Measurements from ENCODE around the gene COG2.
"Not testable (repeated sequence)": the region's sequence is repeated elsewhere in the genome, so short reads cannot be mapped to it uniquely, and the experiment has no call there.

Gene COG2

DNA sequence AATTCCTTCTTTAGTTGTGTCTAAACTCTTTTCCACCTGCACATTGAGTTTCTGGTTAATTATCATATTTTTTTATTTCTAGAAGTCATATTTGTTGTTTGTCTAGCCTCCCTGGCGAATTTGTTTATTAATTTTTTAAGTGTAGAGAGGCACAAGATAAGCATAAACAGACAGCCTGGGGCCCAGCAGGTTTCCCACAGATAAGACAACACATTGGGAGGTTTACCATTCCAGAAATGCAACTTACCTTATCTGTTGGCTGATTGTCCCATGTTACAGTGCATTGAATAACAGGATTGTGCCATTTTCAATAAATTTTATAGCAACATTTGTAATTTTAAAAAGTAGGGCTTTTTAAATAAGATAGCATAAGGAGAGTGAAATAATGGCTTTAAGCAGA lies 34.9 kb downstream of the COG2 start:
- DNase-seq (ENCODE audit: low read depth, low spot score) = no peak

DNA sequence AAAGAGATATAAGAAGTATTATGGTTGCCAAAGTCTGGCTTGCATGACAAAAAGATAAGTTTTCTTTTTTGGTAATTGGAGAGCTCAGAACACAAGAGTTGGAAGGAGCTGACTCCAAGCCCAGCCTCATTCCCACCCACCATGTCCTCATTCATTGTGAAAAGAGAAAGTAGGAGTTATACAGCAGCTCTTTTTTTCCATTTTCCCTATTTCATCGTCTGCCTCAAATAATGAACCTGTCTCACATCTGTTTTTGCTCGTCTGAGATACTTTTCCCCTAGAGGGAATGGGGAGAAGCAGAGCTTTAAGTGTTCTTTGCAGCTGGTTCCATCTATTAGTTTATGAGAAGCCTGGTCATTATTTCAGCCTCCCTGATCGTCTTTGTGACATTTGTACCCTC lies 36.9 kb downstream of the COG2 start:
- no peak for DNase-seq (ENCODE audit: low read depth, low spot score)

DNA sequence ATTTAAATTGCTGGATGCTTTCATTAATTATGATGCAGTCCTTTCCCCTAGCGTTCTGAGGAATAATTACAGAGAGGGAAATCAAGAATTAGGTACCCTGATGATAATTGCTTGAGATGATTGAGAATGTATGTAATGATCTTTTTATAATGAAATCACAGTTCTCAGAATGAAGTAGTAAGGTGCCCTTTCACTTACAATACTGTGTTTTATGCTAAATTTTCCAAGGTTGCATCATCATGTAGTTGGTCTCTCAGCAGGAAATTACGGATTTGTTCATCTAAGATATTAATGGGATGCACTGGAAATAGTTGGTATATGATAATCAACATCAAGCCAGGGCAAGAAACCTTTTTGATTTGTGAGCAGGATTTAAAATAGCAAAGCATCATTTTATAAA lies 37.5 kb downstream of the COG2 start:
- no peak for DNase-seq (ENCODE audit: low read depth, low spot score)

DNA sequence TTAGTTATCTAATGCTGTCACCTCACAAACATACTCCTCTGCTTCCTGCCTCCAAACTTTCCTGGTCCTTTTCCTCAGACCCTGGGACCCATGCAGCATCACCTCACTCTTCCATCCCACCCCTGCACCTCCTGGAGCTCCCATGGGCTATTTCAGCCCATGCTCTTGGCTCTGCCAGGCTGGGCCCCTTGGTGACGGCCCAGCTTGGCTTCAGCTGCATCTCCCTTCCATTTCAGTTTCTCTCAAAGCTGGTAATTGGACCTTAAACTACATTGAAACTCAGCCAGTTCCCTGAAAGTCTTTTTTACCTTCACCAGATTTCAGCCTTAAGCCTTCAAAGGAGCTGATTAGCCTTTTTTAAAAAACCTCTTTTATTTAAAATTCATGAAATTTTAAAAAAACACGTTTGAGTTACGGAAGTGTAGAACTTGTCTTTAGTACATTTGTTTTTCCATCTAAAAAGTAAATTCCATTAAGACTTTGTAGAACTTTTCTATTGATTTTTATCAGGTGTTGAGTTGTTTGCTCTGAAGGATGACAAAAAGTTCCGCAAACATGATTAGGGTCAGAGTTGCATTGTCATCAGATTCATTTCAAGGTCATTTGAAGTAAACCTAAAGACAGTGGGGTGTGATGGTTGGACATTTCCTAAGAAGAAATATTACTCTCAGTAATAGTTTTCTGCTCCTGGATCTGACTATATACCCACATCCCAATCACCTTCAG lies 38.2 kb downstream of the COG2 start:
- DNase-seq (ENCODE audit: low read depth, low spot score) = no peak

DNA sequence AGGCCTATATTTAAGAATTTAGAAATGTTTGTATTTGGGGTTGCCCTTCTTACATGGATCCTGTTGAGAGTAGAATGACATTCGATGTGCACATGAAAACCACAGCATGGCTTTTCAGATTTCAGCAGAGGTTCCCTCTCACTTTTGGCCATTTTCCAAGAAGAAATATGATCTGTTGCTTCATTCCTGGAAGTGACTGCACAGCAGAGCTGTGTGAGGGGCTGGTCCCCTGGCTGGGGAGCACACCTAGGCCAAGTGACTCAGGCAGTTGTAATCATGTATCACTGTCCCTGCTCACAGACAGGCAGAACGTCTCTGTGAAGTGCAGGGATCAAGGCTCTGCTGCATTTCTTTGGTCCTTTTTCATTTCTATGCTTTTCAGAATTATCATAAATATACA lies 39.3 kb downstream of the COG2 start:
- peak; percentile 80 for DNase-seq (ENCODE audit: low read depth, low spot score)

DNA sequence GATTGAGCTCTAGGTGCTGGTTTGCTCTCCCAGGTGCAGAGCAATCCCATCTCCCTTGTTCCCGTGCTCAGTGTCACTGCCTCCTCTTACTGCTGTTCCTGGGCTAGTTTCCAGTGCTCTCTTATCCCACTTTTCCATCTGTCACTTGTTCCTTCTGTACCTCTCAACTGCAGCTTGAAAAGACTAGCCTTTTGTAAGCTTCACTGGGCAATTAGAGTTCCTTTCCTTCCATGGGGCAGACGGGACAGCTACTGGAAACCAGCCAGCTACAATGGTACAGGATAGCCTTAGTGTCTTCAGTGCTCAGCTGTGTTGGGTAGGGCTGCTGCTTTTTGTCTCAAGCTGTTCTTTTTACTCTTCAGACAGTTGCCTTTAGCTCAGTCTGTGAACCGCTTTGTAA lies 40.0 kb downstream of the COG2 start:
- peak; percentile 39 for DNase-seq (ENCODE audit: low read depth, low spot score)

DNA sequence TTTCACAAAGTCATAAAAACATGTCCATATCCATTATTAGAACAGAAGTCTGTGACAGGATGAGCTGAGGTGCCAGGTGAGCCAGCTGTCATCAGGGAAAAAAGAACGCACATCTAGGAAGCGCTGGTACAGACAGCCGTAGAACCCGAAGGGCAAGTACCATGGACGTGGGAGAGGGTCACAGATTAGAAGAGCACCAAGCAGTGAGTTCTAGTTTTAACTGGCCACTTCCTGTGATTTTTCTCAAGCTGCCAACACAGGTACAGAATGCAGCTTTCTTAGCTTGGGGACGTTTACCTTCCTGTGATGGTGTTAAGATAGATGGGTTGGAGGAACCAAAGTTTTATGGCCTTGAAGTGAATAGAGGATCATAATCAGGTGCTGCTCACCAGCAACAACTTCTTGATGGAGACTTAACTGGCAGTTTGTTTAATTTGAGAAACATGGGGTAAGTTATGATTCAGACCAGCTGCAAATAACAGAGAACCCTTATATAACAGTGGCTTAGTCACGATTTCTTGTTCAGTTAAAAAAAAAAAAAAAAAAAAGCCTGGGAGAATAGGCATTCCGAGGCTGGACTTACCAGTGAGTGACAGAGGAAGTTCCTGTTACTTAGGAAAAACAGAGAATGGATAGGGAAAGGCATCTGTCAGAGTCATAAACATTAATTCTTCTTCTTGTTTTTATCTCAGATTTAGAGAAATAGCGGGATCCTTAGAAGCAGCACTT lies 40.8 kb downstream of the COG2 start:
- DNase-seq (ENCODE audit: low read depth, low spot score) = peak; percentile 27

DNA sequence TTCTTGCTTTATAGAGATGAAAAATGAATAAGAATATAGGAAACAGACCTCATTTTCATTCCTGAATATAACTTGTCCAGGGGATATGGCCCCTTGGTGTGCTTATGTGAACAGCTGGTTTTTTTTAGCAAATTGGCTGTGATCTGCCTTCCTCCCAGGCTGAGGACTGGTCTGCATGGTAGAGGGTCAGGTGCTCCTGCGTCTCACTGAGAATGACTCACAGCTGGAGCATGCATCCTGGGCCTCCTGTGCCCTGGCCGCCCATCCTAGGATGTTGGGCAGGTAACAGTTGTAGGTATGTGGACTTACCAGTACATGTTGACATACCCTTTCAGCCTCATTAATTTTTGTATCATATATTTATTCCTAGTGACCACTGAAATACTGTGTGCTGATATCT lies 41.9 kb downstream of the COG2 start:
- no peak for DNase-seq (ENCODE audit: low read depth, low spot score)

DNA sequence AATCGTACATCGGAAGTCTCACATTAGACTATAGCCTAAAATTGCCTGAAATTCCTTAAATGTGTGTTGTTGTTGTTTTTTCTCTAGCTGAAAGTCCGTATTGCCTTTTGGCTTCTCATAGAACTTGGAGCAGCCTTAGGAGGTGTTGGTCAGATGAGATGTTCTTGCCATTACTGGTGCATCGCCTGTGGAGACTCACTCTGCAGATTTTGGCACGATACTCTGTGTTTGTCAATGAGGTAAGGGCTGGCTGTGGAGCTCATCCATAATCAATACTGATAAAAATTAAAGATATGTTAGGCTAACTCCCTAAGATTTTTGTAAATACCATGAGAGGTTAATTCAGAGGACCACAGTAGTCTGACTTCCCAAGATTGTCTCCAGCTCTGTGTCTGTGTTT lies 42.7 kb downstream of the COG2 start:
- no peak for DNase-seq (ENCODE audit: low read depth, low spot score)

DNA sequence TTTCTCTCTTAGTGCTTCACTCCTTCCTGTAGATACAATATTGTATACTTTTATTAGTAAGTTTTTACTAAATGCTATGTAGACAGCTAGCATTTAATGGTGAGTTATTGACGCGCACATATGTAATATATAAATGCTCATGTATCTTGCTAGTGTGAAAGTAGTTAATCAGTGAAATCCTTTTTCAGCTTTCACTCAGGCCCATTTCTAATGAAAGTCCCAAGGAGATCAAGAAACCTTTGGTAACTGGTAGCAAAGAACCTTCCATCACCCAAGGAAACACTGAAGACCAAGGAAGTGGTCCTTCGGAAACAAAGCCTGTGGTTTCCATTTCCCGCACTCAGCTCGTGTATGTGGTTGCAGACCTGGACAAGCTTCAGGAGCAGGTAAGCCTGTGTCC lies 44.5 kb downstream of the COG2 start:
- DNase-seq (ENCODE audit: low read depth, low spot score) = no peak

DNA sequence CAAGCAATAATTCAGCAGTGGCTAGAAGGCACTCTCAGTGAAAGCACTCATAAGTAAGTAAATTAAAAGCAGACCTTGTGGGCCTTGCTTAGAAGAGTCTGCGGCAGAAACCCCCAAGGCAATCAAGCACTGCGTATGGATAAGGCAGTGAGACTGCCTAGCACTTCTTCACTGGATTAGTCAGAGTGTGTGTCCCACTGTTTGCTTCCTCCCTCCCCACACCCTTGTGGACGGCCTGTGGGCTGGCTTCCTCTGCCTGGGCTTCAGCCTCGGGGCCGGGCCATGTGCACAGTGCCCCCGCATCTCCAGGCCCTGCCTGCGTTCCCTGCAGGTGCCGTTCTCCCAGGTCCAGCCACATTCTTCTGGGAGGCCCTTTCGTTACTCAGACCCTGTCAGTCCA lies 47.8 kb downstream of the COG2 start:
- no peak for DNase-seq (ENCODE audit: low read depth, low spot score)

DNA sequence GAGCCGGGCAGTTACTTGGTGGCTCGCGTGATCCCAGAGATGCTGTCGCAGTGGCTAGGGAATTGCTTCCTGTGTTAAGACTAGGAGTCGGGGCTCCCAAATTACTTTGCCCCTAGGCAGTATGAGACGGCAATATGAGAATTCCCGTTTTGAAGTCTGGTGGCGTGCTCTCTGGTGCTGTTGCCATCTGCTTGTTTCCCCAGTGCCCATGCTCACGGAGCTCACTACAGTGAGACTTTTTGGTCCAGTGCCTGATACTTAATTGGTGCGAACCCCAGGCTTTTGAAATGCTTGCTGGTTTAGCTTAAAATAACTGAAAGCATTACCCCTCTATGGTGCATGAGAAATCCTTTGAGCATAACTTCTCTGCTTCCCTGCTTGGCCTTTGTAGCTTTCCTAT lies 49.3 kb downstream of the COG2 start:
- DNase-seq (ENCODE audit: low read depth, low spot score) = no peak

DNA sequence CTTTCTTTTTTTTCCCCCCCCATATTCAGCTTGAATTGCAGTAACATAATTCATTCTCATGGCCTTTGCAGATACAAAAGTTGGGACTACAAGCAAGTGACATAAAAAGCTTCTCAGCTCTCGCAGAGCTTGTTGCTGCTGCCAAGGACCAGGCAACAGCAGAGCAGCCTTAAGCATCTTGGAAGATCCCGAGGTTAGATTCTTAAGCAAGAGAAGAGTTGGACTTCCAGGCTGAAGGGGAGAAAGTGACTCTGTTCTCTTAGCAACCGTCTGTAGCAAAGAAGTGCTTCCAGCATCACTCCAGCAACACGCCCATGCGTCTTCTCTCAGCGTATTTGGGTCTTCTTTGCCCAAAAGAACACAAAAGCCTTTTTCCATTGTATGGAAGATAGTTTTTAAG lies 50.9 kb downstream of the COG2 start:
- DNase-seq (ENCODE audit: low read depth, low spot score) = no peak

DNA sequence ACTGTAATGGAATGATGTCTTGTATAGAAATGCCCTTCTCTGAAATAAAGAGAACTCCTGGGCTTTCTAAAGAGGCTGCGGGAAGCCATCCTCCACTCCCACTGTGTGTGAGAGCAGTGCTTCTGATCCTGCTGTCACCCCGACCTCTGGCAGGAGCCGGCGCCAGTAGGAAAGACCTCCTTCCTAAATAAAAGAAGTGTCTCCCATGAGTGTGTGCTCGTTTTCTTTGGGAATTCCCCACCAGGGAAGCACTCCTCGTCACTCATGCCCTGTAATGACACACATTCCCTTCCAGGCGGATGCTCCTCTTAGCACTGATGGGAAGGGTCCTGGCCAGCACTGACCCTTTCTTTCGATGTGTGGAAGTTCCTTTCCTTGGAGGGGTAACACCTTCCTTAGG lies 51.5 kb downstream of the COG2 start:
- no peak for DNase-seq (ENCODE audit: low read depth, low spot score)

DNA sequence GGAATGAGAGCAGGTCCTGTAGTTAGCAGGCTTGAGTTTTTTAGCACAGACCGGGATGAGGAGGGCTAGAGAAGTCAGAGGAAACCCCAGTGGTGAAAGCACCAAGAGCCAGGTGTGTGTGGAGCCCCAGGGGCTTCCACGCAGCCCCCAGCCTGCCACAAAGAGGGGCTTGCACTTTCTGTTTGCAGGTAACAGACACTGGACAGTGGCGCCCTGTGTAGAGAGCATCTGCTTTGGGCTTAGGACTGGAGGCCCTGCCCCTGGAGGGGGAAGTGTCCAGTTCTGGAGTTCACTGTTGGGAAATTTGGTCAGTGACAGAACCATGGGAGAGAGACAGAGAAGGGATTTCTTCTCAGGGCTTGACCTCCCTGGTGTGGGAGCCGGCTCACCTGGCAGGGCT lies 52.2 kb downstream of the COG2 start:
- no peak for DNase-seq (ENCODE audit: low read depth, low spot score)

DNA sequence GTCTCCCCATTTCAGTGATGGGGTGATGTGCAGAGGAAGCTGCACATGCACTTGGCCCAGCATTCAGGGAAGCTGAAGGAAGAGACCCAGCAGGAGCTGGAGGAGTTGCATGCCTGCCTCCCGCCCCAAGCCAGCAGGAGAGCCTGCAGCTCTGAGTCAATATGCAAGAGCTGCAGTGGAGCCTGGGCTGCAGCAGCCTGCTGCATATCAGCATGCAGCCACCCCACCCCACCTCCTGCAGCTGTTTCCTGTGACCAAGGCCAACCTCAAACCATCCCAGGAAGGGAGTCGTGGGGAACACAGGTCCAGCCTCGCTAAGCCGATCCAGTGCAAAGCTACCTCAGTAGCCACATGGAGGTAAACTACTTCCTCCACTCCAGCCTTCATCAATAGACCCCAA lies 52.7 kb downstream of the COG2 start:
- DNase-seq (ENCODE audit: low read depth, low spot score) = no peak

DNA sequence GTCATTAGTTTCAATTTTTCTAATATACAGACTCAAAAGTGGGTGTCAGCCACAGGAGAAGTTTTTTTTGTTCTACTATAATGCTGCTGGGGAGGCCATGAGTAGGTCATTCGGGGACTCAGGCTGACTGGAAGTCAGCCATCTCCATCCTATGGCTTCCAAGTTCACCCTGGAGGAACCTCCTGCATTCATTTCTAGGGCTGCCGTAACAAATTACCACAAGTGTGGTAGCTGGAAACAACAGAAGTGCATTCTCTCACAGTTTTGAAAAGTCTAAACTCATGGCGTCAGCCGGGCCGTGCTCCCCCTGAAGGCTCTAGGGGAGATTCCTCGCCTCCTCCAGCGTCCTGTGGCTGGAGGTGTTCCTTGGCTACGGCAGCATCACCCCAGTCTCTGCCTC lies 53.9 kb downstream of the COG2 start:
- no peak for DNase-seq (ENCODE audit: low read depth, low spot score)

DNA sequence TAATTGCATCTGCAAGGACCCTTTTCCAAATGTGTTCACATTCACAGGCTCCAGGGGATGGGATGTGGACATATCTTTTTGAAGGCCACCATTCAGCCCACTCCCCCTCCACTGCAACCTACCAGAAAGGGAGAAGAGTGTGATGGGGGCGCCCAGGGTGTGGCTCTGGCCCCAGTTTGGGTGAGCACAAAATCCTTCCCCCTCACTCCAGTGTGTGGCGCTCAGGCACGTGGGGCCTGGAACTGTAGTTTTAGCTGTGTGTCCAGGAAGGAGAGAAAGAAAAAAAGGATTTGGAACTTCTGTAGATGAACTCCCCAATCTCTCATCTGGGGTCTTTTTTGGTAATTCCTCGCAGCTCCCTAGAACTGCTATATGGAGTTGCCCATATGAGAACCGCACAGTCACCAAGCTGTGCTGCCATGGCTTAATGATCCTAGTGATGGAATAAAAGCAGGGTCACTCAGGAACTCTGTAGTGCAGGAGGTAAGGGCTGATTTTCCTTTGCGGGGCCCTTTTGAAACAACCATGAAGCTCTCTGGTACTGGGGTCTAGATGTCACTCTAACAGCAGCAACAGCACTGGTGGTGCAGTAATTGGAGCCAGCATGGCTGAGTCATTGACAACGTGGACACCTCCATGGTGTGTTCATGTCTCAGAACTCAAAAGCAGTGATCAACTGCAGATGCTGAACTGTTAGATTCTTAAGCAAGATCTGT lies 54.6 kb downstream of the COG2 start:
- DNase-seq (ENCODE audit: low read depth, low spot score) = no peak

DNA sequence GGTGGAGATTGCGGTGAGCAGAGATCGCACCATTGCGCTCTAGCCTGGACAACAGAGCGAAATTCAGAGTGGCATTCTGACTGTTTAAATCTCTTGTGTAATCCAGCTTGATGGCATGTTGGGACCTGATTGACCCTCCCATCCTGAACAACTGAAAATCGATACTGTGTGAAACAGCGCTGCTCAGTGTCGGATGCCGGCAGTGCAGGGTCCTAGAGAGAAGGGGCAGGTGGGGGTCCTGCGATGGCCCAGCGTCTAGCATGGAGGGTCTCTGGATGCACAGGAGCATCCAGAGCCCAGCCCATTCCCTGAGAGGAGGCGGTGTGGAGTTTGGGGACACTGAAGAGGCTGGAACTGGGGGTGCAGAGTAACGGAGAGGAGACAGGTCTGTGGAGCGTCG lies 55.8 kb downstream of the COG2 start:
- DNase-seq (ENCODE audit: low read depth, low spot score) = no peak

DNA sequence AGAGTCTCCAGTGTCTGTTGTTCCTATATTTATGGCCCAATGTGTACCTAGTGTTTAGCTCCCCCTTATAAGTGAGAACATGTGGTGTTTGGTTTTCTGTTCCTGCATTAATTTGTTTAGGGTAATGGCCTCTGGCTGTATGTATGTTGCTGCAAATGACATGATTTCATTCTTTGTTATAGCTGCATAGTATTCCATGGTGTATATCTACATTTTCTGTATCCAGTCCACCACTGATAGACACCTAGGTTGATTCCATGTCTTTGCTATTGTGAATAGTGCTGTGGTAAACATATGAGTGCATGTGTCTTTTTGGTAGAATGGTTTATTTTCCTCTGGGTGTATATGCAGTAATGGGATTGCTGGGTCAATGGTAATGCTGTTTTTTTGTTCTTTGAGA lies 56.7 kb downstream of the COG2 start:
- not testable (repeated sequence) for DNase-seq (ENCODE audit: low read depth, low spot score)

DNA sequence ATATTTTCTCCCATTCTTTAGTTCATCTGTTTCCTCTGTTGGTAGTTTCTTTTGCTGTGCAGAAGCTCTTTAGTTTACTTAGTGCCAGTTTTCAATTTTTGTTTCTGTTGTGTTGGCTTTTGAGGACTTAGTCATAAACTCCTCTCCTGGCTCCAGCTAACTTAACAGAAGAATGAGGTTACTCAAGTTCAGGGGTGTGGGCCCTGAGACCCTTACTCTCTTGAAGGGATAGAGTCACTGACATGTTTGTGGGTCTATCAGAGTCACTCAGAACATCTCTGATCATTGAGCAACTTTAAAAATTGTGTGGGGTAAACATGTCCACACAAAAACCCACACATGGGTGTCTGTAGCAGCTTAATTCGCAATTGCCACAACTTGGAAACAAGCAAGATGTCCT lies 57.4 kb downstream of the COG2 start:
- DNase-seq (ENCODE audit: low read depth, low spot score) = no peak

DNA sequence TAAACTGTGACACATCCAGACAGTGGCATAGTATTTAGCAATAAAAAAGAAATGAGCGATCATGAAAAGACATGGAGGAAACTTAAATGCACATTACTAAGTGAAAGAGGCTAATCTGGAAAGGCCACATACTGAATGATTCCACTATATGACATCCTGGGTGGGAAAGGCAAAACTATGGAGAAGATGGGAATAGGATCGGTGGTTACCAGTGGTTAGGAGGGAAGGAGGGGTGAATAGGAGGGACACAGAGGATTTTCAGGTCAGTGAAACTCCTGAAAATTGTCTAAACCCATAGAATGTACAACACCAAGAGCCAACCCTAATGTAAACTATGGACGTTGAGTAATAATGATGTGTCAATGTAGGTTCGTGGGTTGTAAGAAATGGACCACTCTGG lies 57.9 kb downstream of the COG2 start:
- DNase-seq (ENCODE audit: low read depth, low spot score) = no peak

DNA sequence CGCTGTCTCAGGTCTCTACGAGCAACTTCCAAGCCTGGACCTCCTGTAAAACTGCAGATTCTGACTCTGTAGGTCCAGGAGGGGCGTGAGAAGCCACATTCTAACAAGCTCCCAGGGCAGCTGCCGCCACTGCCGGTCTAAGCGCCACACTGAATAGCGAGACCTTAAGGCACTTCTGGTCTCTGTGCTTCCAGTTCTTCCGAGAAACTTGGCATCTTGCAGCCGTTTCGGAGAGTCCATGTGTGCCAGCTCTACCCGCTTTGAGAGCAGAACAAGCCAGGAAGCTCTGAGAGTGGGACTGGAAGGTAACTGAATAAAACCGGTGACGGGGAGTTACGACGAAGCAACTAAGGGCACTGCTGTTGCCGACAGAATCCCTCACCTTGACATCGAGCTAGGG lies 59.2 kb downstream of the COG2 start:
- no peak for DNase-seq (ENCODE audit: low read depth, low spot score)
